Endodermal cell (in vitro differentiated cells): ENCODE results near the gene KAZN. TPM values are rescaled to one million over a fixed set of nuclear protein-coding genes. Genes with fewer than 3 reads are reported as not detected.

ENCODE experiments used
- DNase-seq: peaks from one replicate; pipeline ENCODE4 v3.0.0-alpha.2; 2017
- H3K27ac ChIP-seq: 2 replicates; pipeline ENCODE4 v1.5.1; 2013; ENCODE audit warnings: mild to moderate bottlenecking, low read depth, low read length, moderate library complexity
- H3K27me3 ChIP-seq: 2 replicates; pipeline ENCODE4 v1.6.1; 2013; ENCODE audit warnings: mild to moderate bottlenecking, low read length, moderate library complexity; ENCODE audit not compliant: insufficient read depth, control insufficient read depth, poor library complexity, severe bottlenecking
- H3K36me3 ChIP-seq: 2 replicates; pipeline ENCODE4 v1.7.0; 2013; ENCODE audit warnings: mild to moderate bottlenecking, low read length, moderate library complexity; ENCODE audit not compliant: control insufficient read depth, insufficient read depth
- H3K4me1 ChIP-seq: one replicate; pipeline ENCODE4 v1.7.0; 2013; ENCODE audit warnings: low read length; ENCODE audit not compliant: control insufficient read depth, insufficient read depth
- H3K4me3 ChIP-seq: 2 replicates; pipeline ENCODE4 v1.5.1; 2013; ENCODE audit warnings: mild to moderate bottlenecking, low read length, moderate library complexity
- H3K9ac ChIP-seq: 2 replicates; pipeline ENCODE4 v1.6.1; 2013; ENCODE audit warnings: mild to moderate bottlenecking, low read length, moderate library complexity; ENCODE audit not compliant: poor library complexity, severe bottlenecking; ENCODE audit errors: extremely low read depth
- H3K9me3 ChIP-seq: 2 replicates; pipeline ENCODE4 v1.6.1; 2013; ENCODE audit warnings: mild to moderate bottlenecking, low read length, moderate library complexity; ENCODE audit not compliant: control insufficient read depth
- H3K27ac Mint-ChIP-seq: 2 replicates; pipeline ENCODE4 v1.8.0; 2020; ENCODE audit warnings: mixed read lengths
- H3K27me3 Mint-ChIP-seq: 2 replicates; pipeline ENCODE4 v1.8.0; 2021; ENCODE audit warnings: mild to moderate bottlenecking, mixed read lengths; ENCODE audit not compliant: insufficient read depth
- H3K36me3 Mint-ChIP-seq: 2 replicates; pipeline ENCODE4 v1.8.0; 2020; ENCODE audit warnings: low read depth, mixed read lengths
- H3K4me1 Mint-ChIP-seq: 2 replicates; pipeline ENCODE4 v1.8.0; 2020; ENCODE audit warnings: mixed read lengths
- H3K4me3 Mint-ChIP-seq: 2 replicates; pipeline ENCODE4 v1.8.0; 2020; ENCODE audit warnings: mild to moderate bottlenecking, moderate library complexity, mixed read lengths
- H3K9me3 Mint-ChIP-seq: 2 replicates; pipeline ENCODE4 v1.8.0; 2020; ENCODE audit warnings: mild to moderate bottlenecking, mixed read lengths
- CTCF ChIP-seq: fragments of 200-600 bp; sonication (generic); conservative IDR thresholded peaks from 2 replicates; pipeline ENCODE4 v1.5.0; 2021; ENCODE audit warnings: antibody characterized with exemption, mild to moderate bottlenecking
- WGBS, 2 experiments: methylation state at CpG; one replicate each; pipeline versions ENCODE4 v1.1.5 to v1.1.7; 2013; ENCODE audit warnings: missing lambda C conversion rate in 2 of 2, mixed read lengths in 1 of 2; ENCODE audit not compliant: insufficient coverage in 1 of 2, insufficient read length in 1 of 2; 5-methylcytosine and 5-hydroxymethylcytosine counted together
- total RNA-seq, 2 donors: library from RNA; stranded (reverse); fragmentation: NEBNext Ultra II Directional in 1 of 2; extraction: Animal tissue kit (Norgen Biotek cat#: 25700) in 1 of 2; gene quantifications; 2 replicates in 1 of 2; 3 replicates in 1 of 2; pipeline ENCODE4 v1.2.1, GENCODE V29; 2021

Gene KAZN
- total RNA-seq, 2 donors from 2014 or later: 12.4 to 13.9 TPM

DNA sequence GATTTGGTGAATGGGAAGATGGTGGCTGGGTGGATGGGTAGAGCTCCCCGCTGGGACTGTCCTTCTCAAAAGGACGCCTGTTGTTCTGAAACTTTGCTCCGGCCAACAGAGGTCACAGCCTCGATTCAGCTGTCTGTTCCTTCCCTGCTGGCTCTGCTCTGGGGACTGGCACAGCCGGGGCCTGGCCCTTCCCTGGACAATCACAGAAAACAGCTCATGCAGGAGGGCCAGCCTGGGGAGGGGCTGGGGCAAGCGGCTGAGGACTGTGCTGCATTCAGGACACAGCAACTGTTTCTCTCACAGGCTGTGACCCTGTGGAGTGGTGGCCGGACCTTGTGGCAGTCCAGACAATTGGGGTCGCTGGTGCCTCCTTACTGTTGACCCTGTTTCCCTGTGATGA is 444.4 kb downstream of the KAZN start:
- Mint-ChIP-seq H3K36me3 (peaks cover 9% of the 10 kb centered on the region), H3K4me1 (no peaks in the 10 kb centered on the region), H3K27me3 (no peaks in the 10 kb centered on the region), H3K27ac (no peak overlapping the region), H3K9me3 (no peaks in the 10 kb centered on the region), H3K4me3 (no peak overlapping the region)
- Histone ChIP-seq H3K27ac (peak overlapping the region; percentile 54), H3K36me3 (no peaks in the 10 kb centered on the region), H3K4me1 (no peaks in the 10 kb centered on the region), H3K9ac (no peak overlapping the region), H3K9me3 (no peaks in the 10 kb centered on the region), H3K4me3 (no peak overlapping the region), H3K27me3 (no peaks in the 10 kb centered on the region)
- 74 to 83% methylated on average over 6 to 8 of the region's 8 CpGs for WGBS, 2 experiments
- TF ChIP-seq CTCF: no peak
- DNase-seq: no peak

- Histone ChIP-seq H3K36me3 (no peaks in the 10 kb centered on the region), H3K27ac (no peak overlapping the region), H3K4me1 (no peaks in the 10 kb centered on the region), H3K27me3 (no peaks in the 10 kb centered on the region), H3K9ac (no peak overlapping the region), H3K4me3 (no peak overlapping the region), H3K9me3 (no peaks in the 10 kb centered on the region)
- no peaks in the 10 kb centered on the region for H3K4me1 Mint-ChIP-seq
- peaks cover 5% of the 10 kb centered on the region for H3K36me3 Mint-ChIP-seq
- no peaks in the 10 kb centered on the region for H3K27me3 Mint-ChIP-seq
- H3K4me3 Mint-ChIP-seq: no peak overlapping the region
- 91% methylated on average over 20 of the region's 20 CpGs; no CpG with 5 or more reads in 1 of the 2 experiments for WGBS, 2 experiments
- H3K27ac Mint-ChIP-seq: no peak overlapping the region
- DNase-seq: no peak
- TF ChIP-seq CTCF: no peak
- no peaks in the 10 kb centered on the region for H3K9me3 Mint-ChIP-seq
These were observed 445.4 kb downstream of the KAZN start for GRCh38 chr1:15043934-15044333.

DNA sequence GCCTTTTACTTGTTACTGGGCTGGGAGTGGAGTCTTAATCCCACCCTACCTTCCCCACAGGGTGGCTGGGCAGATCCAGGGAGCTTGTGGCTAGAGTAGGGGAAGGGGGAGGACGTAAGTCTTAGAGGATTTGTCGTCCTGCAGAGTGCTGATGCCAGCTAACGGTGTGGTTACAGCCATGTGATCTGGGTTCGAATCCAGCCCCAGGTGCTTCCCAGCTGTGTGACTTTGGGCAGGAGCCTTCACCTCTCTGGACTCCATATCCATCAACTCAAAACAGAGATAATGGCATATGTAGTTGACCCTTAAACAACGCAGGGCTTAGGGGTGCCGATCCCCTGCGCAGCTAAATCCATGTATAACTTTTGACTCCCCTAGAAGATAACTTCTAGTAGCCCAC is 446.6 kb downstream of the KAZN start:
- Histone ChIP-seq H3K36me3 (no peaks in the 10 kb centered on the region), H3K4me3 (no peak overlapping the region), H3K27me3 (no peaks in the 10 kb centered on the region), H3K27ac (no peak overlapping the region), H3K9me3 (no peaks in the 10 kb centered on the region), H3K4me1 (no peaks in the 10 kb centered on the region), H3K9ac (no peak overlapping the region)
- Mint-ChIP-seq H3K27ac (no peak overlapping the region), H3K27me3 (no peaks in the 10 kb centered on the region), H3K4me3 (no peak overlapping the region), H3K9me3 (no peaks in the 10 kb centered on the region), H3K36me3 (peaks cover 3% of the 10 kb centered on the region), H3K4me1 (no peaks in the 10 kb centered on the region)
- TF ChIP-seq CTCF: no peak
- 92 to 94% methylated on average over 6 to 7 of the region's 7 CpGs for WGBS, 2 experiments
- DNase-seq: no peak
